ENCODE data around the gene CFAP410.
"Not testable (repeated sequence)": the region's sequence is repeated elsewhere in the genome, so short reads cannot be mapped to it uniquely, and the experiment has no call there.

CFAP410 gene

GRCh38 chr21:44349847-44350772 is 10.9 kb upstream of the CFAP410 start:
- no peak for DNase-seq

DNA sequence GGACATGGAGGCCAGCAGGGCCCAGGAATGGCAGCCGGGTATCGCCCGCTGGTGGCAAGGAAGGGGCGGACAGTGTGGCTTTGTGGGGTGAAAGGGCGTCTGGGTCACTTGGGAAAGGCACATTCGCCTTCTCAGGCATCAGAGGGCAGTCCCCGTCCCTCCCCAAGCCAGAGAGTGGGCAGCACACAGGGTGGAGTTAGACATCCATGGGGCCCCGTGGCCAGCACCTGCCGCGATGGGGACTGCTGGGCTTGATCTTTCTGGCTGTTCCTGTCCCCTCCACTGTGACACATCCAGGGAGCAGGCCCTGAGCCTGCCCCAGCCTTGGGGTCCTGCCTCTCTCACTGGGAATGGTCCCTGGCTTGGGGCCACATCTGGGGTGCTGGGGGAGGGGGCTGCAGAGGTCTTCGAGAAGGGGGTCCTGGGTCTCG is 10.2 kb upstream of the CFAP410 start:
- DNase-seq, result no peak

- DNase-seq, result no peak
Observed at GRCh38 chr21:44348861-44349260, 9.7 kb upstream of the CFAP410 start.

- DNase-seq, result no peak
Observed at GRCh38 chr21:44347911-44348451, 8.8 kb upstream of the CFAP410 start.

GRCh38 chr21:44345495-44345894 is 6.3 kb upstream of the CFAP410 start:
- DNase-seq, result no peak

GRCh38 chr21:44344541-44345183 is 5.5 kb upstream of the CFAP410 start:
- no peak for DNase-seq

DNA sequence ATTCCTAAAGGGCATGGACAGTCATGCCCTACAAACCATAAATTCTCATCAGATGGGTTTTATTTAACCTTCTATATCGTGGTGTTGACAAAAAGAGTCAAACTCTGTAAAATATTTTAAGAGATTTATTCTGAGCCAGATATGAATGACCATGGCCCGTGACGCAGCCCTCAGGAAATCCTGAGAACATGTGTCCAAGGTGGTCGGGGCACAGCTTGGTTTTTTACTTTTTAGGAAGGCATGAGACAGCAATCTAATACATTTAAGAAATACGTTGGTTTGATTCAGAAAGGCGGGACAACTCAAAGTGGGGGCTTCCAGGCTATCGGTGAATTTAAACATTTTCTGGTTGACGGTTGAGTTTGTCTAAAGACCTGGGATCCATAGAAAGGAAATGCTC is 3.8 kb upstream of the CFAP410 start:
- DNase-seq, result not testable (repeated sequence)

DNA sequence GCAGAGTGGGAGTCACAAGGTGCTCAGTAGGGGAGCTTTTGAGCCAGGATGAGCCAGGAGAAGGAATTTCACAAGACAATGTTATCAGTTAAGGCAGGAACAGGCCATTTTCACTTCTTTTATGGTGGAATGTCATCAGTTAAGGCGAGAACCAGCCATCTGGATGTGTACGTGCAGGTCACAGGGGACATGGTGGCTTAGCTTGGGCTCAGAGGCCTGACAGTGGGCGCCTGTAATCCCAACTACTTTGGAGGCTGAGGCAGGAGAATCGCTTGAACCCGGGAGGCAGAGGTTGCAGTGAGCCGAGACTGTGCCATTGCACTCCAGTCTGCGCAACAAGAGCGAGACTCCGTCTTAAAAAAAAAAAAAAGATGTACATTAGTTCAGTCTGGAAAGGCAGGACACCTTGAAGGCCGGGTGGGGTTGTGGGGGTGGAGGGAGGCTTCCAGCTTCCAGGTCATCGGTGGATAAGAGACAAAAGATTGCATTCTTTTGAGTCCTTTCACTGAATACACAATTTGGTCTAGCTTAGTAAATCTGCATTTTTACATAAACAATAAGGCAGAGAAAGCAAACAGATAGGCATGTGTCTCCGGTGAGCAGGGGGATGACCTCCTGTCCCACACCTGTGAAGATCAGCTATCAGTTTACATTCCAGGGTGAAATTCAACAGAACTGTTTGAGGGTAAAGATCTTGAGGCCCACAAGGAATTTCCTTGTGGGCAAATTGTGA is 2.7 kb upstream of the CFAP410 start:
- DNase-seq, result not testable (repeated sequence)

DNA sequence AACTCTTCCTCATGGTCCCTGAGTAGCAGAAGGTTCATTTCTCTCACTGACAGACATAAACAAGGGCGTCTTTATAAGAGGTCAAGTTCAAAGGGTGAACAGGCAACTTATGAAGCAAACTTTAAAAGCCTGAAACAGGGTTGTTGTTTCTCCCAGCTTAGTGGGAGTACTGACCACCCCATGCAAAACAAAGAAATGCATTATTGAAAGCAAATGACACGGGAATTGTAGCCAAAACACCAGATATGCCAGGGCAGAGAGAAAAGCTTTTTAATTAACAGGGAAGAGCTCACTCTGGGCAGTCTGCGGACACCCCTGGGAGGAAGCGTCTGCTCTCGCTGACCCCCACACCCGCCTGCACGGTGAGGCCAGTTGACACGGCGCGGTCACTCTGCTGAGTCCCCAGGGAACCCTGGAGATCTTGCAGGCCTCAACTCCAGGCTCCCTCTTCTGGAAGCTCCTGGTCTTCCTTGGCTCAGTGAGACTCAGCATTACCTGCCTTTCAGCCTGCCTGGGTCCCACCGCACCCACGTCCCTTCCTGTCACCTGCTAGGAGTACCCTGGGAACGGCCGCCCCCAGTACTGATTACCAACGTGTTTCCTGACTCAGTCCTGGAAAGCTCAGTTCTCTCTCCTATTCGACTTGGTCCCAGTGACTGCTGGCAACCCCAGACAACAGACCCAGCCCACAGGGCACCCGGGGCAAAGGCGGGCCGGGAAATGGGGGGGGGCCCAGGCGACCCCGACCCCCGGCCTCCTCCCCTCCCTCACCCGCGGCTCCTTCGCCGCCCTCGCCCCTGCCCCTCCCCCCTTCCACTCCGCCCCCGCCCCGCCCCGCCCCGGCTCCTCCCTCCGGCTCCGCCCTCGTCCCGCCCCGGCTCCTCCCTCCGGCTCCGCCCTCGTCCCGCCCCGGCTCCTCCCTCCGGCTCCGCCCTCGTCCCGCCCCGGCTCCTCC is 972 bp downstream of the CFAP410 start:
- peak in 3 of 5 donors; percentile 31 to 44 (median 40) for DNase-seq

DNA sequence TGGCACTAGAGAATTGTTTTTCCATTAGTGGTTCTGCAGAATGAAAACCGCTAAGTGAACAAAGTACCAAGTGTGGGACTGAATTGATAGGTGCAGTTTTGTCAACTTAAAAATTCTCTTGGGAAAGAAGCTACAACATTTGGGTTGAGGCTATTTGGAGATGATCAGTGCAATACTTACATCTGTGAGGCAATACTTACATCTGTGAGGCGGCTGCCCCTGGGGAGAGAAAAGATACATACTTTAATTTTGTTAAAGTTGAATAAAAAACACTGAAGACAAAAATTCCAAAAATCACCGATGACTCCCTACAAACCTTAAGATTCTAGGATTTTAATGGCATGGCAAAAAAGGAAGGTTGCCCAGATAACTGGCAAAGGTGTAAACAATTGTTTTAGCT is 1.7 kb downstream of the CFAP410 start:
- DNase-seq, result no peak

DNA sequence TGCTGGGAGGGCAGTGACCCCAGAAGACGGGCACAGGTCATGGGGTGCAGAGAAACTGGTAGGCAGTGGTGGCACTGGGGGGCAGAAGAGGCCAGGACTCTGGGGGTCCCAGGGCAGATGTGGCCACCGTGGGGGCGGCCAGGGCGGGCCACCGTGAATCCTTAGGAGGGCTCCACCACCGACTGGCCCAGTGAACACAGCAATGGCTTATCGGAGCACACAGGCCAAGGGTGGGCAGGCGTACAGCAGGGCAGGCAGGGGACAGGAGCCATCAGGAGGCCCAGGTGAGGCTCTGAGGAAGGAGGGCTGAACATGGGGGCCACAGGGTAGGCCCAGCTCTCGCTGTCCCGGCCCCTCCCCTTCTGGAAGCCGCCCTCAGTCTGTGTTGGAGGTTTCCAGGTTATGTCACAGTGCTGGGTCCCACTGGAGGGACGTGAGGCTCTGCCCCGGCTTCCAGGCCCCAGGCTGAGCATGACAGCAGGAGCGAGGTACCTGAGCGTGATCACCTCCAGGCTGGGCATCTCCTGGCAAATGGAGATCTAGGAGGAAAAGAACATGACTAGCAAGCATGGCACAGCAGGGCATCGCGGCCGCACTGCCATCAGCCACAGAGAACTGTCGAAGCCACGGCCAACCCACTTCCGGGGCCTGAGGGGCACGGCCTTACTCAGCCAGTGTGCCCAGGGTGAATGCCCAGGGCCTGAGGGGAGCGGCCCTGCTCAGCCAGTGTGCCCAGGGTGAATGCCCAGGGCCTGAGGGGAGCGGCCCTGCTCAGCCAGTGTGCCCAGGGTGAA is 3.7 kb downstream of the CFAP410 start:
- no peak for DNase-seq

GRCh38 chr21:44334329-44335030 is 4.7 kb downstream of the CFAP410 start:
- DNase-seq, result no peak

- no peak for DNase-seq
Observed at GRCh38 chr21:44333509-44334328, 5.5 kb downstream of the CFAP410 start.

DNA sequence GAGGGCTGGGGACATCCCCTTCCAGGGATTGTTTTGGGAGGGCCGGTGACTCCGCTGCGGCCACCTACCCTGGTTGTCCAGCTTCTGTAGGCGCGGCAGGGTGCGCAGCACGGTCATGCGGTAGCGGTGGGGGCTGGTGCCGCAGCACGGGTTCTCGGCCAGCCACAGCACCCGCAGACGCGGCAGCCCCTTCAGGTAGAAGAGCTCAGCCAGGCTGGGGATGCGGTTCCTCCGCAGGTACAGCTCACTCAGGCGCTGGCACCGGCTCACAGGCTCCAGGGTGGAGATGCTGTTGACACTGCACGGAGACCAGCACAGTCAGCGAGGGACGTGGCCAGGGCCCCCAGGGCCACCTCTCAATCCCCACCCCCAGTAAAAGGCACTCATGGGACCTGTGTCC is 6.2 kb downstream of the CFAP410 start:
- DNase-seq, result no peak

DNA sequence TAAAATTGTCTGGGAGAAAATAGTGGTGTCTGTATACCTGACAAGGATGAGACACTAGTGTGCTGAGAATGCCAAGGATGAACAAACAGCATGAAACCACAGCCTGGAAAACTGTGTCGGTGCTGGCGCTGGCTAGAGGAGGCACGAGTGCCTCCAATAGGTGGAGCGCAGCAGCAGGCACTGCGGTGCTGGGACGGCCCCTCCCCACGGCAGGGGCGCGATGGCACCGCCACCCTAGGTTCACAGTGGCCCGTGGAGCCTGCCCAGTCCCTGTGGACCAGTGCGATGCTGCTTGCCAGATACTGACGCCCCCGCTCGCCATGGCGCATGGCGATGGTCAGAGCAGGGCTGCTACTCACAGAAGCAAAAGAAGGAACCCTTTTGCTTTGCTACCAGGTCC is 6.8 kb downstream of the CFAP410 start:
- no peak for DNase-seq

GRCh38 chr21:44331650-44332307 is 7.4 kb downstream of the CFAP410 start:
- DNase-seq, result no peak

DNA sequence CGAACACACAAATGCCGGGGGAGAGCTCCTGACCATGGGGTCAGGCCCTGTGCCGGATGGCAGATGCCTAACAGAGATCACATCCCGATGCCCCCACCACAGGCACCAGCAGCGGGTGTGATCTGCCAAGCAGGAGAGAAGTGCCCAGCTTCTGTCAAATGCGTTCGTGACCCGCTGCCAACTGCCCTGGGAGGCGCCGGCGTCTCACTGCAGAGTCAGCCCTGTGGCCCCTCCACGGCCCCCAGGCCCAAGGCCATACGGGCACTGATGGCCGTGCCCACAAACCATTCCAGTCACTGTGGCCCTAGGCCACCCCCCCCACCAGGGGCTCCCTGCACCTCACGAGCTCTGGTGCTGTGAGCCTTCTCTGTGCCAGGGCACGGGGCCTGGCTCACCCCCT is 8.0 kb downstream of the CFAP410 start:
- no peak for DNase-seq

- DNase-seq, result no peak
Observed at GRCh38 chr21:44330698-44331097, 8.5 kb downstream of the CFAP410 start.

All from T-helper 1 cell (primary cell).